Ovary (tissue), 3 donors: ENCODE data around the gene FAM83E.

Experiments
- POLR2A ChIP-seq: fragments of 450-650 bp; IDR thresholded peaks from one replicate; pipeline ENCODE4 v1.6.1; 2017; ENCODE audit warnings: antibody characterized with exemption, mild to moderate bottlenecking, moderate library complexity
- TF ChIP-seq, protein P1 (sequence below), 3 donors: fragments of 450-650 bp in 2 of 3; fragments of 200-600 bp in 1 of 3; IDR thresholded peaks; one replicate each; pipeline versions ENCODE4 v1.5.1 to v1.8.0; 2016 to 2022; ENCODE audit warnings: antibody characterized with exemption in 3 of 3, mild to moderate bottlenecking in 1 of 3
- donor health status: DM: no; HTN: no; CAD: no.

DNA sequence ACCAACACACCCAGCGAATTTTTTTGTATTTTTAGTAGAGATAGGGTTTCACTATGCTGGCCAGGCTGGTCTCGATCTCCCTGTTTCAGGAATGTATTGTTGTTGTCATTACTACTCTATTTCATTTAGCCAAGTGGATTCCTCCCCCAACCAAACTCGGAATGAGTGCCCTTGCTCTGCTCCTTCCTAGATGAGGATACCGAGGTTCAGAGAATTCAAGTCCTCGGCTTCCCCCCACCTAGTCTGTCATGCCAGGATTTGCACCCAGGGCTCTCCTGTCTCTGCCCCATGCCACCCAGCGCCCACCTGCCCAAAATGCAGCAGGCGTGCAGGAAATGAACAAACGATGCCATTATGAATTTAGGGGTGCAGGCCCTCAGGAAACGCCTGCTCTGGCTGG is 11.9 kb downstream of the FAM83E start:
- TF ChIP-seq, protein P1, sequence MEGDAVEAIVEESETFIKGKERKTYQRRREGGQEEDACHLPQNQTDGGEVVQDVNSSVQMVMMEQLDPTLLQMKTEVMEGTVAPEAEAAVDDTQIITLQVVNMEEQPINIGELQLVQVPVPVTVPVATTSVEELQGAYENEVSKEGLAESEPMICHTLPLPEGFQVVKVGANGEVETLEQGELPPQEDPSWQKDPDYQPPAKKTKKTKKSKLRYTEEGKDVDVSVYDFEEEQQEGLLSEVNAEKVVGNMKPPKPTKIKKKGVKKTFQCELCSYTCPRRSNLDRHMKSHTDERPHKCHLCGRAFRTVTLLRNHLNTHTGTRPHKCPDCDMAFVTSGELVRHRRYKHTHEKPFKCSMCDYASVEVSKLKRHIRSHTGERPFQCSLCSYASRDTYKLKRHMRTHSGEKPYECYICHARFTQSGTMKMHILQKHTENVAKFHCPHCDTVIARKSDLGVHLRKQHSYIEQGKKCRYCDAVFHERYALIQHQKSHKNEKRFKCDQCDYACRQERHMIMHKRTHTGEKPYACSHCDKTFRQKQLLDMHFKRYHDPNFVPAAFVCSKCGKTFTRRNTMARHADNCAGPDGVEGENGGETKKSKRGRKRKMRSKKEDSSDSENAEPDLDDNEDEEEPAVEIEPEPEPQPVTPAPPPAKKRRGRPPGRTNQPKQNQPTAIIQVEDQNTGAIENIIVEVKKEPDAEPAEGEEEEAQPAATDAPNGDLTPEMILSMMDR (IDR thresholded peaks at IDR 0.05): no peak
- TF ChIP-seq POLR2A: no peak
